GM10266 (cell line): Measurements from ENCODE around the gene BSPRY.

Experiments
- DNase-seq: peaks from one replicate; pipeline ENCODE4 v3.0.0; 2012; ENCODE audit errors: extremely low spot score
- TF ChIP-seq, protein P1 (sequence below): IDR thresholded peaks from 2 replicates; pipeline ENCODE4 v1.5.1; 2012; ENCODE audit warnings: mild to moderate bottlenecking, low read depth; ENCODE audit not compliant: control insufficient read depth, insufficient read depth; ENCODE audit errors: missing control alignments

Gene BSPRY

GRCh38 chr9:113410207-113410864 lies 61.0 kb downstream of the BSPRY start, which contains the start of the genes C9orf43 and POLE3:
Gene C9orf43, plus strand, starts transcription at chr9:113410747. Its CDS starts 2,747 bp downstream, at chr9:113413494.
Gene POLE3, minus strand, starts transcription at chr9:113410675. Its CDS starts 382 bp downstream, at chr9:113410293.
- TF ChIP-seq, protein P1, sequence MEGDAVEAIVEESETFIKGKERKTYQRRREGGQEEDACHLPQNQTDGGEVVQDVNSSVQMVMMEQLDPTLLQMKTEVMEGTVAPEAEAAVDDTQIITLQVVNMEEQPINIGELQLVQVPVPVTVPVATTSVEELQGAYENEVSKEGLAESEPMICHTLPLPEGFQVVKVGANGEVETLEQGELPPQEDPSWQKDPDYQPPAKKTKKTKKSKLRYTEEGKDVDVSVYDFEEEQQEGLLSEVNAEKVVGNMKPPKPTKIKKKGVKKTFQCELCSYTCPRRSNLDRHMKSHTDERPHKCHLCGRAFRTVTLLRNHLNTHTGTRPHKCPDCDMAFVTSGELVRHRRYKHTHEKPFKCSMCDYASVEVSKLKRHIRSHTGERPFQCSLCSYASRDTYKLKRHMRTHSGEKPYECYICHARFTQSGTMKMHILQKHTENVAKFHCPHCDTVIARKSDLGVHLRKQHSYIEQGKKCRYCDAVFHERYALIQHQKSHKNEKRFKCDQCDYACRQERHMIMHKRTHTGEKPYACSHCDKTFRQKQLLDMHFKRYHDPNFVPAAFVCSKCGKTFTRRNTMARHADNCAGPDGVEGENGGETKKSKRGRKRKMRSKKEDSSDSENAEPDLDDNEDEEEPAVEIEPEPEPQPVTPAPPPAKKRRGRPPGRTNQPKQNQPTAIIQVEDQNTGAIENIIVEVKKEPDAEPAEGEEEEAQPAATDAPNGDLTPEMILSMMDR: no peak
- peak; percentile 90 for DNase-seq

- TF ChIP-seq, protein P1: no peak
- peak; percentile 73 for DNase-seq
Observed at GRCh38 chr9:113416149-113416721, 66.9 kb downstream of the BSPRY start.

DNA sequence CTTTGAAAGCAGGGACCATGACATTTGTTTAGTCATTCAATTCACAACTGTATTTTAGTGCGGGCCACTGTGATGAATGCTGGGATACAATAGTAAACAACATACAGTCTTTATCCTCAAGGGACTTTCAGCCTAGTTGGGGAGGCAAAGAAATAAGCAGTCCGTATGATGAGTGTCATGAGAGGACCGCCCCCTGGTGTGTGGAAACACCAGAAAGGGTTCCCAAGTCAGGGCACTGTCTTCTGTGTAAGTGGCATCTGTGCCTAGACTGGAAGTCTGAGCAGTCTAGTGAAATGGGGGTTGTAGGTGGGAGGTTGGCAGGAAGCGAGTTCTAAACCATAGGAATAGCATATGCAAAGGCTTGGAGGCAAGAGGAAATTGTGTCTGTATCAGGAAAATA lies 68.0 kb downstream of the BSPRY start:
- TF ChIP-seq, protein P1: no peak
- no peak for DNase-seq
